ENCODE results near the gene PPP1R13B. TPM values are rescaled to one million over a fixed set of nuclear protein-coding genes. Genes with fewer than 3 reads are reported as not detected.

The PPP1R13B gene
- total RNA-seq, 1 experiment from 2014 or later = 19.0 TPM

- ChIA-PET POLR2A (no interaction called here), CTCF (no interaction called here)
- Histone ChIP-seq H3K27me3 (ENCODE audit: control insufficient read depth, insufficient read depth, low read length) (no peaks in the 10 kb centered on the region), H3K4me3 (ENCODE audit: low read depth in 2 of 2, low read length in 2 of 2) (no peak overlapping the region), H3K27ac (ENCODE audit: low read length) (no peak overlapping the region), H3K9me3 (ENCODE audit: control insufficient read depth, insufficient read depth, low read depth, low read length) (no peaks in the 10 kb centered on the region), H3K4me1 (ENCODE audit: control insufficient read depth, insufficient read depth, low read length) (peaks cover 11% of the 10 kb centered on the region), H3K36me3 (ENCODE audit: control insufficient read depth, insufficient read depth, low read length) (no peaks in the 10 kb centered on the region)
- BruUV-seq (replicated peaks) = no TSS peak
- TF ChIP-seq TCF7L2 (IDR thresholded peaks at IDR 0.05; ENCODE audit: low read depth, low read length) (no peak), POLR2AphosphoS5 (IDR thresholded peaks at IDR 0.05; ENCODE audit: low read depth, low read length) (no peak), REST (IDR thresholded peaks at IDR 0.05; ENCODE audit: insufficient read depth in 1 of 2, low read depth in 2 of 2, low read length in 1 of 2) (no peak), SIN3A (IDR thresholded peaks at IDR 0.05; ENCODE audit: borderline replicate concordance, insufficient read depth, low read depth, low read length) (no peak), CTCF (IDR thresholded peaks at IDR 0.05) (no peak)
- in situ Hi-C loops (cut with HindIII; ENCODE audit: low pct_unique_long_range_greater_than_20kb, low sequenced_read_pairs) (no loop called here), intact Hi-C loops (cut with micrococcal nuclease; ENCODE audit: unreplicated experiment) (no loop called here)
- no peak for DNase-seq (ENCODE audit: low read depth, low spot score)
- ATAC-seq = no peak
These were observed 29.0 kb downstream of the PPP1R13B start for GRCh38 chr14:103818422-103818821.

- in situ Hi-C loops (cut with HindIII; ENCODE audit: low pct_unique_long_range_greater_than_20kb, low sequenced_read_pairs) (no loop called here), intact Hi-C loops (cut with micrococcal nuclease; ENCODE audit: unreplicated experiment) (no loop called here)
- CTCF ChIA-PET = interaction anchor here (1.1 kb wide), 1 partner anchor 13 kb away, joined by 3 read pairs; no protein-coding TSS in a partner anchor
- no peaks in the 10 kb centered on the region for H3K9me3 ChIP-seq (ENCODE audit: control insufficient read depth, insufficient read depth, low read depth, low read length)
- no peaks in the 10 kb centered on the region for H3K36me3 ChIP-seq (ENCODE audit: control insufficient read depth, insufficient read depth, low read length)
- ATAC-seq = no peak
- BruUV-seq (replicated peaks) = no TSS peak
- no peak for DNase-seq (ENCODE audit: low read depth, low spot score)
- POLR2A ChIA-PET = no interaction called here
- no peak overlapping the region for H3K27ac ChIP-seq (ENCODE audit: low read length)
- no peaks in the 10 kb centered on the region for H3K27me3 ChIP-seq (ENCODE audit: control insufficient read depth, insufficient read depth, low read length)
- TF ChIP-seq REST (IDR thresholded peaks at IDR 0.05; ENCODE audit: insufficient read depth in 1 of 2, low read depth in 2 of 2, low read length in 1 of 2) (no peak), CTCF (IDR thresholded peaks at IDR 0.05) (no peak), POLR2AphosphoS5 (IDR thresholded peaks at IDR 0.05; ENCODE audit: low read depth, low read length) (no peak), SIN3A (IDR thresholded peaks at IDR 0.05; ENCODE audit: borderline replicate concordance, insufficient read depth, low read depth, low read length) (no peak), TCF7L2 (IDR thresholded peaks at IDR 0.05; ENCODE audit: low read depth, low read length) (no peak)
- H3K4me1 ChIP-seq (ENCODE audit: control insufficient read depth, insufficient read depth, low read length) = peaks cover 11% of the 10 kb centered on the region
- H3K4me3 ChIP-seq (ENCODE audit: low read depth in 2 of 2, low read length in 2 of 2) = no peak overlapping the region
These were observed 29.8 kb downstream of the PPP1R13B start for GRCh38 chr14:103817595-103817994.
